SK-N-SH treated with all-trans-retinoic acid at 6 μM for 48 hours (cell line): ENCODE results near the gene OSBPL1A.

ENCODE experiments used
- ARNTL ChIP-seq: fragments of 450-650 bp; formaldehyde crosslinking; IDR thresholded peaks from 2 replicates; pipeline ENCODE4 v1.5.0; 2020; ENCODE audit warnings: low read depth, mild to moderate bottlenecking, moderate library complexity, borderline replicate concordance
- ISL1 ChIP-seq: fragments of 250-450 bp; sonication (Bioruptor Pico); IDR thresholded peaks from 2 replicates; pipeline ENCODE4 v2.1.2; 2022; ENCODE audit warnings: mild to moderate bottlenecking, moderate library complexity
- OSR1 ChIP-seq: fragments of 250-450 bp; sonication (Bioruptor Pico); IDR thresholded peaks from 2 replicates; pipeline ENCODE4 v1.8.0; 2022; ENCODE audit warnings: moderate library complexity, mild to moderate bottlenecking, inconsistent platforms
- PPARA ChIP-seq: fragments of 250-450 bp; sonication (Bioruptor Pico); IDR thresholded peaks from 2 replicates; pipeline ENCODE4 v1.5.0; 2020; ENCODE audit warnings: mild to moderate bottlenecking, borderline replicate concordance
- RARB ChIP-seq: fragments of 250-450 bp; sonication (Bioruptor Pico); IDR thresholded peaks from 2 replicates; pipeline ENCODE4 v1.8.0; 2021; ENCODE audit warnings: mild to moderate bottlenecking, moderate library complexity
- ZC3H10 ChIP-seq: fragments of 250-450 bp; sonication (Bioruptor Pico); IDR thresholded peaks from 2 replicates; pipeline ENCODE4 v1.5.1; 2021; ENCODE audit warnings: mild to moderate bottlenecking, moderate library complexity
- ZFP3 ChIP-seq: fragments of 250-450 bp; sonication (Bioruptor Pico); IDR thresholded peaks from 2 replicates; pipeline ENCODE4 v1.5.0; 2020; ENCODE audit warnings: mild to moderate bottlenecking, moderate library complexity
- ZFP30 ChIP-seq: fragments of 450-650 bp; formaldehyde crosslinking; IDR thresholded peaks from 2 replicates; pipeline ENCODE4 v1.5.0; 2022; ENCODE audit warnings: mild to moderate bottlenecking, moderate library complexity
- ZNF8 ChIP-seq: fragments of 450-650 bp; formaldehyde crosslinking; IDR thresholded peaks from 2 replicates; pipeline ENCODE4 v1.5.0; 2020; ENCODE audit warnings: mild to moderate bottlenecking, moderate library complexity
- TF ChIP-seq, protein P1 (sequence below): fragments of 250-450 bp; sonication (Bioruptor Pico); IDR thresholded peaks from 2 replicates; pipeline ENCODE4 v1.8.0; 2021; ENCODE audit warnings: low read depth, mild to moderate bottlenecking, moderate library complexity, borderline replicate concordance
- TF ChIP-seq, protein P2 (sequence below): fragments of 250-450 bp; sonication (Bioruptor Pico); IDR thresholded peaks from 2 replicates; pipeline ENCODE4 v1.8.0; 2020; ENCODE audit warnings: mild to moderate bottlenecking, moderate library complexity, borderline replicate concordance
- TF ChIP-seq, protein P3 (sequence below): fragments of 250-450 bp; sonication (Bioruptor Pico); IDR thresholded peaks from 2 replicates; pipeline ENCODE4 v1.5.1; 2020; ENCODE audit warnings: low read depth, mild to moderate bottlenecking, moderate library complexity

DNA sequence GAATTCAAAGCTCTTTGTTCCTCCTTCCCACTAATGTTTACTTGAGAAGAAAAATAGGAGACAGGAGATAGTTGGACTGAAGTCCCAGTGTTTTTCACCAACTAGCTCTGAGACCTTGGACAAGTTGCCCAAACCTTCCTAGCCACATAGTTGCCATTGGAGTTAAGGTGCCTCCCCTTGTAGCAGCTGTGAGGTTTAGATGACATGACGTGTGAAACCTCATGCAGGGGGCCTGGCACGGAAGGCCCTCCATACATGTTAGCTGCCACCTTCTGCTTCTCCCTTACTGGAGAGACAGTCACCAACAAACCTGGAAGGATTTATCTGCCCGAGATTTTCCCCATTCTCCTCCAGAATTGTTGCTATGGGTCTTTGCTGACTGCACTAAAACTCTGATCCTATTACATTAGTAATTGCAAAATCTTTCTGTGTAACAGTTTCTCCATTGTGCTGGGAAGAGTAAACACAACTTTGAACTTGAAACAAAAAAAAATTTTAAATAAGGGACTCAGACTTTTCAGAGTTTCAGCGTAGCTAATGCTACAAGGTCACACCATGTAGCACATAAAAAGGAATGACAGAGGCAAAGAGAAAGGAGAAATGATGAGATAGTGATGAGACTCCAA lies 282.6 kb downstream of the OSBPL1A start:
- TF ChIP-seq OSR1 (CRISPR knock-in tag) (no peak), PPARA (no peak), ARNTL (CRISPR knock-in tag) (no peak), ZC3H10 (CRISPR knock-in tag) (no peak), RARB (CRISPR knock-in tag) (no peak), ZFP30 (CRISPR knock-in tag) (no peak), ZFP3 (no peak), ISL1 (CRISPR knock-in tag) (no peak), ZNF8 (CRISPR knock-in tag) (no peak)
- TF ChIP-seq, protein P1, sequence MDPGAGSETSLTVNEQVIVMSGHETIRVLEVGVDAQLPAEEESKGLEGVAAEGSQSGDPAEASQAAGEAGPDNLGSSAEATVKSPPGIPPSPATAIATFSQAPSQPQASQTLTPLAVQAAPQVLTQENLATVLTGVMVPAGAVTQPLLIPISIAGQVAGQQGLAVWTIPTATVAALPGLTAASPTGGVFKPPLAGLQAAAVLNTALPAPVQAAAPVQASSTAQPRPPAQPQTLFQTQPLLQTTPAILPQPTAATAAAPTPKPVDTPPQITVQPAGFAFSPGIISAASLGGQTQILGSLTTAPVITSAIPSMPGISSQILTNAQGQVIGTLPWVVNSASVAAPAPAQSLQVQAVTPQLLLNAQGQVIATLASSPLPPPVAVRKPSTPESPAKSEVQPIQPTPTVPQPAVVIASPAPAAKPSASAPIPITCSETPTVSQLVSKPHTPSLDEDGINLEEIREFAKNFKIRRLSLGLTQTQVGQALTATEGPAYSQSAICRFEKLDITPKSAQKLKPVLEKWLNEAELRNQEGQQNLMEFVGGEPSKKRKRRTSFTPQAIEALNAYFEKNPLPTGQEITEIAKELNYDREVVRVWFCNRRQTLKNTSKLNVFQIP (CRISPR knock-in tag): no peak
- TF ChIP-seq, protein P2, sequence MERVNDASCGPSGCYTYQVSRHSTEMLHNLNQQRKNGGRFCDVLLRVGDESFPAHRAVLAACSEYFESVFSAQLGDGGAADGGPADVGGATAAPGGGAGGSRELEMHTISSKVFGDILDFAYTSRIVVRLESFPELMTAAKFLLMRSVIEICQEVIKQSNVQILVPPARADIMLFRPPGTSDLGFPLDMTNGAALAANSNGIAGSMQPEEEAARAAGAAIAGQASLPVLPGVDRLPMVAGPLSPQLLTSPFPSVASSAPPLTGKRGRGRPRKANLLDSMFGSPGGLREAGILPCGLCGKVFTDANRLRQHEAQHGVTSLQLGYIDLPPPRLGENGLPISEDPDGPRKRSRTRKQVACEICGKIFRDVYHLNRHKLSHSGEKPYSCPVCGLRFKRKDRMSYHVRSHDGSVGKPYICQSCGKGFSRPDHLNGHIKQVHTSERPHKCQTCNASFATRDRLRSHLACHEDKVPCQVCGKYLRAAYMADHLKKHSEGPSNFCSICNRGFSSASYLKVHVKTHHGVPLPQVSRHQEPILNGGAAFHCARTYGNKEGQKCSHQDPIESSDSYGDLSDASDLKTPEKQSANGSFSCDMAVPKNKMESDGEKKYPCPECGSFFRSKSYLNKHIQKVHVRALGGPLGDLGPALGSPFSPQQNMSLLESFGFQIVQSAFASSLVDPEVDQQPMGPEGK (CRISPR knock-in tag): no peak
- TF ChIP-seq, protein P3, sequence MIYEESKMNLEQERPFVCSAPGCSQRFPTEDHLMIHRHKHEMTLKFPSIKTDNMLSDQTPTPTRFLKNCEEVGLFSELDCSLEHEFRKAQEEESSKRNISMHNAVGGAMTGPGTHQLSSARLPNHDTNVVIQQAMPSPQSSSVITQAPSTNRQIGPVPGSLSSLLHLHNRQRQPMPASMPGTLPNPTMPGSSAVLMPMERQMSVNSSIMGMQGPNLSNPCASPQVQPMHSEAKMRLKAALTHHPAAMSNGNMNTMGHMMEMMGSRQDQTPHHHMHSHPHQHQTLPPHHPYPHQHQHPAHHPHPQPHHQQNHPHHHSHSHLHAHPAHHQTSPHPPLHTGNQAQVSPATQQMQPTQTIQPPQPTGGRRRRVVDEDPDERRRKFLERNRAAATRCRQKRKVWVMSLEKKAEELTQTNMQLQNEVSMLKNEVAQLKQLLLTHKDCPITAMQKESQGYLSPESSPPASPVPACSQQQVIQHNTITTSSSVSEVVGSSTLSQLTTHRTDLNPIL (CRISPR knock-in tag): no peak
